IPS-18a (cell line): ENCODE measurements around the gene FLT1.

ENCODE experiments used
- H3K27ac ChIP-seq: one replicate; pipeline ENCODE4 v1.5.1; 2013; ENCODE audit warnings: low read length
- H3K27me3 ChIP-seq: one replicate; pipeline ENCODE4 v1.6.1; 2013; ENCODE audit warnings: mild to moderate bottlenecking, low read length; ENCODE audit not compliant: control insufficient read depth, insufficient read depth
- H3K36me3 ChIP-seq: one replicate; pipeline ENCODE4 v1.6.1; 2013; ENCODE audit warnings: low read depth, low read length; ENCODE audit not compliant: control insufficient read depth
- H3K4me1 ChIP-seq: one replicate; pipeline ENCODE4 v1.6.1; 2013; ENCODE audit warnings: low read depth, low read length; ENCODE audit not compliant: control insufficient read depth
- H3K4me3 ChIP-seq: one replicate; pipeline ENCODE4 v1.5.1; 2013; ENCODE audit warnings: low read length
- H3K9ac ChIP-seq: one replicate; pipeline ENCODE4 v1.6.1; 2013; ENCODE audit warnings: mild to moderate bottlenecking, low read length, moderate library complexity
- H3K9me3 ChIP-seq: one replicate; pipeline ENCODE4 v1.6.1; 2013; ENCODE audit warnings: low read depth, low read length; ENCODE audit not compliant: control insufficient read depth

The FLT1 gene, protein sequence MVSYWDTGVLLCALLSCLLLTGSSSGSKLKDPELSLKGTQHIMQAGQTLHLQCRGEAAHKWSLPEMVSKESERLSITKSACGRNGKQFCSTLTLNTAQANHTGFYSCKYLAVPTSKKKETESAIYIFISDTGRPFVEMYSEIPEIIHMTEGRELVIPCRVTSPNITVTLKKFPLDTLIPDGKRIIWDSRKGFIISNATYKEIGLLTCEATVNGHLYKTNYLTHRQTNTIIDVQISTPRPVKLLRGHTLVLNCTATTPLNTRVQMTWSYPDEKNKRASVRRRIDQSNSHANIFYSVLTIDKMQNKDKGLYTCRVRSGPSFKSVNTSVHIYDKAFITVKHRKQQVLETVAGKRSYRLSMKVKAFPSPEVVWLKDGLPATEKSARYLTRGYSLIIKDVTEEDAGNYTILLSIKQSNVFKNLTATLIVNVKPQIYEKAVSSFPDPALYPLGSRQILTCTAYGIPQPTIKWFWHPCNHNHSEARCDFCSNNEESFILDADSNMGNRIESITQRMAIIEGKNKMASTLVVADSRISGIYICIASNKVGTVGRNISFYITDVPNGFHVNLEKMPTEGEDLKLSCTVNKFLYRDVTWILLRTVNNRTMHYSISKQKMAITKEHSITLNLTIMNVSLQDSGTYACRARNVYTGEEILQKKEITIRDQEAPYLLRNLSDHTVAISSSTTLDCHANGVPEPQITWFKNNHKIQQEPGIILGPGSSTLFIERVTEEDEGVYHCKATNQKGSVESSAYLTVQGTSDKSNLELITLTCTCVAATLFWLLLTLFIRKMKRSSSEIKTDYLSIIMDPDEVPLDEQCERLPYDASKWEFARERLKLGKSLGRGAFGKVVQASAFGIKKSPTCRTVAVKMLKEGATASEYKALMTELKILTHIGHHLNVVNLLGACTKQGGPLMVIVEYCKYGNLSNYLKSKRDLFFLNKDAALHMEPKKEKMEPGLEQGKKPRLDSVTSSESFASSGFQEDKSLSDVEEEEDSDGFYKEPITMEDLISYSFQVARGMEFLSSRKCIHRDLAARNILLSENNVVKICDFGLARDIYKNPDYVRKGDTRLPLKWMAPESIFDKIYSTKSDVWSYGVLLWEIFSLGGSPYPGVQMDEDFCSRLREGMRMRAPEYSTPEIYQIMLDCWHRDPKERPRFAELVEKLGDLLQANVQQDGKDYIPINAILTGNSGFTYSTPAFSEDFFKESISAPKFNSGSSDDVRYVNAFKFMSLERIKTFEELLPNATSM (N-terminal part only)

DNA sequence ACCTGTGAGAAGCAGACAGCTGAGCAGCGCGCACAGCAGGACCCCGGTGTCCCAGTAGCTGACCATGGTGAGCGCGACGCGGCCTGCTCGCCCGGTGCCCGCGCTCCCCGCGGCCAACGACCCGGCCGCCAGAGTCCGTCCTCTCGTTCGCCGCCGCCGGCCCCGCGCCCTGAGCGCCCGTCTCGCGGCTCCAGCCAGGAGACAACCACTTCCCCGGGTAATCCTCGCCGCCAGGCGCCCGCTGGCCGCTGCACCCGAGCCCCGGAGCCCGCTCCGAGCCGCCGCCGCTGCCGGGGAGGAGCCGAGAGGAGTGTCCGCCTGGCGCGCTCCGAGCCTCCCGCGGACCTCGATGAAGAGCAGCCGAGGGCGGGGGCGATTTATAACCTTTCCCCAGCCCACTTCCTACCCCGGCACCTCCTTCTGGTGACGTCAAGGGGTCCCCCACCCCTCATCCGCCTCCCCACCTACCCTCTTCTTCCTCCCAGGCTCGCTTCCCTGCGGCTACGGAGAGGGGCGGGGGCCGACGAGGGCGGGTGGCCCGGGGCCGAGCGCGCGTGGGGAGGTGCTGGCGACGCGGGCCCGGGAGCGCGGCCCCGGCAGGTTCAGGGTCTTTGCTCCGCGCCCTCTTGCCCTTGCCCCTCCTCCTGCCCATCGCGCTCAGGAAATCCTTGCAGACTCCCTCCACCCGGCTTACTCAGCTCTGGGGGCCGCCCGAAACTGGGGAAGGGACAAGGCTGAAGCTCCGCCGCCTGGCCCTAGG, at the start of gene FLT1:
FLT1 (minus strand) TSS at position 351 of the 760 bp plus-strand sequence; CDS start at position 66, 285 bp downstream.
- Histone ChIP-seq H3K4me1 (peaks cover 49% of the 10 kb centered on the region), H3K9me3 (no peaks in the 10 kb centered on the region), H3K4me3 (peak within 1 kb of the TSS; percentile 88), H3K27me3 (peaks cover 43% of the 10 kb centered on the region), H3K27ac (no peak within 1 kb of the TSS), H3K36me3 (no peaks in the 10 kb centered on the region), H3K9ac (peak within 1 kb of the TSS; percentile 59)

DNA sequence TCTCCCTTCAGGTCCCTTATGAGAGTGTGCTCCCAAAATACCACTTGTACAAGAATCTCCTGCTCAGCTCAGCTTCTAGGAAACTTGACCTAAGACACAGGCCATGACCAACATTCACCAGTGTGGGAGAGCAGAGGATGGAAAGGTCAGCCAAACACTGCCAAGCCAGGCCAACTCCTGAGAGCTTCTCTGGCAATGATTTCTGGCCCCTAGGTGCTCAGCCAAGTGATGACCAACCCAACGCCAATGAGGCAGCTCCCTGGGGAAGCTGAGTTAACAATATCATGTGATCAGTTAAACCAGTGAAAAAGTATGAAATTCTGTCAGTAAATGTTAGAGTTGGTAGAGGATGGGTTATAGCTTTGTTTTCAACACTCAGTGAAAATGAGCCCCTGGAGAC, 49.1 kb upstream of the FLT1 start:
- no peaks in the 10 kb centered on the region for H3K4me1 ChIP-seq
- no peaks in the 10 kb centered on the region for H3K27me3 ChIP-seq
- H3K4me3 ChIP-seq: no peak overlapping the region

DNA sequence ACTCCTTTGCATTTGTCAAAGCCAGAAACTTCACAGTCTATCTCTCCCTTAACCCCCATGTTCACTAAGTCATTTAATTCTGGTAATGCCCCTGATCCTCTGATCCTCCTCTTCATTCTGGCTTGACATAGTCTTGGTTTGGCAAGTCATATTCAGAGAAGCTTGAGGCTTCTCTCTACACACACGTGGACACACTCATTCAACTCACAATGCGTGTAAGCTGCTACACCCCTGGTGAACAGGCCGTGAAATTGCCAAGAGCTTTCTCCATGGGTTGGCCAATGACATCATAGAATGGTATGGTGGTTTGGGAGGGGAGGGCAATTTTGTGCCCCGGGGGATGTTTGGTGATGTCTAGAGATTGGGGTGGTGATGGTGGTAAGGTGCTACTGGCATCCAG, 47.9 kb upstream of the FLT1 start:
- H3K9me3 ChIP-seq: no peaks in the 10 kb centered on the region
- no peak overlapping the region for H3K4me3 ChIP-seq
- no peaks in the 10 kb centered on the region for H3K27me3 ChIP-seq
- no peak overlapping the region for H3K27ac ChIP-seq
- H3K9ac ChIP-seq: no peak overlapping the region
- H3K4me1 ChIP-seq: no peaks in the 10 kb centered on the region
- H3K36me3 ChIP-seq: no peaks in the 10 kb centered on the region

More for the DNA sequence above, 49.1 kb upstream of the FLT1 start:
- Histone ChIP-seq H3K36me3 (no peaks in the 10 kb centered on the region), H3K27ac (no peak overlapping the region), H3K9me3 (no peaks in the 10 kb centered on the region), H3K9ac (no peak overlapping the region)

DNA sequence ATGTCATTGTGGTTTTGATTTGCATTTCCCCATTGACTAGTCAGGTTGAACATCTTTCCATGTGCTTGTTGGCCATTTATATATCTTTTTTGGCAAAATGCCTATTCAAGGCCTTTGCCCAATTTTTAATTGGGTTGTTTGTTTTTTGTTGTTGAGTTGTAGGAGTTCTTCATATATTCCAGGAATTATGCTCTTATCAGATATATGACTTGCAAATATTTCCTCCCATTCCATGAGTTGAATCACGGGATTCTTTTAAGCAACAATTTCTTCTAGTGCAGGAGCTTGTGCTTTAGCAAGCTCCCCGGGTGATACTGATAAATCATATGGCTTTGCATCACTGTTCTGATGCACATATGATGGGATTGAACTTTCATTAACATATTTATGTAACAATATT, 47.0 kb upstream of the FLT1 start:
- no peak overlapping the region for H3K9ac ChIP-seq
- no peaks in the 10 kb centered on the region for H3K36me3 ChIP-seq
- H3K27me3 ChIP-seq: no peaks in the 10 kb centered on the region
- H3K9me3 ChIP-seq: no peaks in the 10 kb centered on the region
- H3K4me1 ChIP-seq: no peaks in the 10 kb centered on the region
- H3K27ac ChIP-seq: no peak overlapping the region
- H3K4me3 ChIP-seq: no peak overlapping the region

DNA sequence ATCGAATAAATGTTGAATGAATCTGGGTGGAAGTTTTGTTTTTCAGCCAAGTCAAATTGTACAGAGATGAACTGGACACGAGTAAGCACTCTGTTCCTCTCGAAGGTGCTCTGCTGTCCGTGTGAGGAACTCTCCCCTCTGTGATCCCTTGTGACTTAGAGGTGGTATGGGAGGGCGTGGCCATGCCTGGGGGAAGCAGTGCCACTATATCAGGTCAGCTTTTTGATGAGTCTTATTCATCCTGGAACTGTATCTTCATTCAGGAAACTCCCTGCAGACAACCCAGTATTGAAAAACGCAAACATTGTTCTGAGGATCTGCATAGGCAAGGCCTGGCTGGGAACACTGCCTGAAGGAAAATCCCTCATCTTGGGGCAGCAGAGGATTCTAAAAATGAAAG, 45.7 kb upstream of the FLT1 start:
- no peak overlapping the region for H3K9ac ChIP-seq
- H3K4me3 ChIP-seq: no peak overlapping the region
- no peak overlapping the region for H3K27ac ChIP-seq
- H3K9me3 ChIP-seq: no peaks in the 10 kb centered on the region
- H3K36me3 ChIP-seq: no peaks in the 10 kb centered on the region
- H3K4me1 ChIP-seq: no peaks in the 10 kb centered on the region
- no peaks in the 10 kb centered on the region for H3K27me3 ChIP-seq

DNA sequence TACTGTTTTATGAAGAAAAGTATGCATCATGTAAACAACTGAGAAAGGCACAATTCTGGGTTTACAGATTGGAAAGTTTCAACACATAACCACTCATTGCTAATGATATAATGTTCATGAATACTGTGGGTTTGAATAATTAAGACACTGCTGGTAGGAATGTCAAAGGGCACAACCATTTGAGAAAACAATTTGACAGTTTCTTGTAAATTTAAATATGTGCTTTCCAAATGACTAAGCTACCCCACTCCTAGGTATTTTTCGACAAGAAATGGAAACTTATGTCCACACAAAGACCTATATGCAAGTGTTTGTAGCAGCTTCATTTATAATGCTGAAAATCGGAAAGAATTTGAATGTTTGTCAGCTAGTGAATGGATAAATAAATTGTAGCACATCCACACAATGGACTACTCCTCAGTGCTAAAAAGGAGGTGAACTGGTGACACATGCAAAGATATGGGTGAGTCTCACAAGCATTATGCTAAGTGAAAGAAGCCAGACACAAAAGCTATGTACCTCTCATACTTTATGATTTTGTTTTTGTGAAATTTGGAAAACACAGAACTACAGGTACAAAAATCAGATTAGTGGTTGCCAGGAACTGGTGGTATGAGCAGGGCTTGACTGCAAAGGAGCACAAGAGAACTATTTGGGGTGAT, 44.8 kb upstream of the FLT1 start:
- Histone ChIP-seq H3K9ac (no peak overlapping the region), H3K4me1 (no peaks in the 10 kb centered on the region), H3K9me3 (no peaks in the 10 kb centered on the region), H3K27ac (no peak overlapping the region), H3K4me3 (no peak overlapping the region), H3K36me3 (no peaks in the 10 kb centered on the region), H3K27me3 (no peaks in the 10 kb centered on the region)

DNA sequence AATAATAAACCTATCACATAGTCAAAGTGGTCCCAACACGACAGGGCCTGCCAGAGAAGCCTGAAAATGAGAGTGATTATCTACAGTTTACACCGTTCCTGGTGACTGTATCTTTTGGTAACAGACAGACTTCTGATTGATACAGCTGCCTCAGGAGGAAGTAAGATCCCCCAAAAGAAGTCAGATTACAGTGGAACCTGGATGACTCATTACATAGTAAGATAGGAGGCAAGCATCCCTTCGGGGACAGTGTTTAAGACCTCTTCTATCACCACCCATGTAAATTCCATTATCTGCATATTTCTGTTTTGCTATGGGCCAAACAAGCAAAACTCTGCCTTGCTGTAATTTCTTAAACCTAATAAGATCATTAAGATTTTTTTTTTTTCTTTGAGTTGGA, 44.0 kb upstream of the FLT1 start:
- H3K36me3 ChIP-seq: no peaks in the 10 kb centered on the region
- peaks cover 2% of the 10 kb centered on the region for H3K4me1 ChIP-seq
- H3K27ac ChIP-seq: no peak overlapping the region
- no peaks in the 10 kb centered on the region for H3K9me3 ChIP-seq
- H3K4me3 ChIP-seq: no peak overlapping the region
- H3K9ac ChIP-seq: no peak overlapping the region
- peaks cover 4% of the 10 kb centered on the region for H3K27me3 ChIP-seq

DNA sequence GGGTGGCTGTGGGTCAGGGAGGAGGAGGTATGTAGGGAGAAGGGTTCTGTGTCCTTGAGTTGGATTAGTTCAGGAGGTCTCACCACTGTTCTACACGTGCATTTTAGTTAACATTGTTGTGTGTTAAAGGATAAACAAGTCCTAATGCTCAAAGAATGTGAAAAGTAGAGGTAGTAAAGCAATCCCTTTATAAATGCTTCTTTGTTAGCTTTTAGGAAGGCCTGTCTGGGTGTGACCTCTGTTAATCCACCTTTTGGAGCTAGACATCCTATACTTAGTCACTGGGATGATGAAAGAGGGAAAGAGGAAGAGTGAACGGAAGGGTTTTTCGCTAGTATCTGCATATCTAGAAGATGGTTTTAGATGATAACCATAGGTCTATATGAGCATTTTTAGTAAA, 42.2 kb upstream of the FLT1 start:
- no peak overlapping the region for H3K27ac ChIP-seq
- H3K9ac ChIP-seq: no peak overlapping the region
- no peaks in the 10 kb centered on the region for H3K9me3 ChIP-seq
- no peak overlapping the region for H3K4me3 ChIP-seq
- H3K36me3 ChIP-seq: no peaks in the 10 kb centered on the region
- H3K27me3 ChIP-seq: peaks cover 18% of the 10 kb centered on the region
- H3K4me1 ChIP-seq: peaks cover 7% of the 10 kb centered on the region

DNA sequence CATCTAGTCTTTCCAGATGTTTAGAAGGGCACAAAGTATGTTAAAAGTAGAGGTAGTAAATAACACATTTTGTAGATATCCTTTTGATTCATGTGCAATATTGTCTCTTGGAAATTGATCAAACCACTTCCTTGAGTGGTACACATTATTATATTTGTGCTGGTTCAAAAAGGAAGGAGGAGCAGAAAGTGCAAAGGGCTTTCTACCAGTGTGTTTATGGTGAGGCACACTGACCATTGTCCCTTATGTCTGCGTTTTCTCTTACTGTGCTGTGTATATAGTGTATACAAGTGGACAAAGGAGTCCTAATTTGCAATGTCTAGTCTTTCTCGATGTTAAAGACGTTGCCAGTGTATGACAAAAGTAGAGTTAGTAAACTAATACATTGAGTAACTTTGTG, 41.4 kb upstream of the FLT1 start:
- Histone ChIP-seq H3K27ac (no peak overlapping the region), H3K4me3 (no peak overlapping the region), H3K9ac (no peak overlapping the region), H3K36me3 (no peaks in the 10 kb centered on the region), H3K4me1 (peaks cover 7% of the 10 kb centered on the region), H3K9me3 (no peaks in the 10 kb centered on the region), H3K27me3 (peaks cover 26% of the 10 kb centered on the region)

DNA sequence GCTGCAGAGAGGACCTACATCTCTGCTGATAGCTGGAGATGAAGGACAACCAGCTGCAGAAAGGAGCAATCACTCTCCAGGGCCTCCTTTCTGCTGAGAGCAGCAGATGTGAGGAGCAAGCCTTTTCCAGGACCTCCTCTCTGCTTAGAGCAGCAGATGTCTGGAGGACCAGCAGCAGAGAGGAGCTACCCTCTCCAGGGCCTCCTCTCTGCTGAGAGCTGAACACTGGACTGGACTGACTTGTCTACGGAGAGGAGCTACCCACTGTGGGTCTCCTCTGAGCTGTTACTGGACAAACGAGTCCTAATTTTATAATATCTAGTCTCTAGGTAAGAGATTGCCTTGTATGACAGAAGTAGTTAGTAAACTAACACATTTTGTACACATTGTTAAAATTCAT, 40.8 kb upstream of the FLT1 start:
- Histone ChIP-seq H3K4me3 (no peak overlapping the region), H3K27me3 (peaks cover 28% of the 10 kb centered on the region), H3K27ac (no peak overlapping the region), H3K4me1 (peaks cover 9% of the 10 kb centered on the region), H3K9me3 (no peaks in the 10 kb centered on the region), H3K36me3 (no peaks in the 10 kb centered on the region), H3K9ac (no peak overlapping the region)
